Mammary epithelial cell (primary cell): ENCODE data around the gene PROSER1.
A peak's percentile ranks its signal among the peaks of the same experiment; 100 is the strongest.

ENCODE experiments used
- EZH2 ChIP-seq: IDR thresholded peaks from 2 replicates; pipeline ENCODE4 v1.6.1; 2012; ENCODE audit warnings: low read length, inconsistent platforms, borderline replicate concordance
- TF ChIP-seq, protein P1 (sequence below), 2 donors: IDR thresholded peaks in 1 of 2; conservative IDR thresholded peaks in 1 of 2; 2 replicates each; pipeline ENCODE4 v1.5.1; 2011 to 2012; ENCODE audit warnings: inconsistent platforms in 2 of 2, low read length in 2 of 2, mild to moderate bottlenecking in 2 of 2, control low read depth in 1 of 2, low read depth in 1 of 2; ENCODE audit not compliant: insufficient read depth in 1 of 2; ENCODE audit errors: extremely low read depth in 1 of 2

DNA sequence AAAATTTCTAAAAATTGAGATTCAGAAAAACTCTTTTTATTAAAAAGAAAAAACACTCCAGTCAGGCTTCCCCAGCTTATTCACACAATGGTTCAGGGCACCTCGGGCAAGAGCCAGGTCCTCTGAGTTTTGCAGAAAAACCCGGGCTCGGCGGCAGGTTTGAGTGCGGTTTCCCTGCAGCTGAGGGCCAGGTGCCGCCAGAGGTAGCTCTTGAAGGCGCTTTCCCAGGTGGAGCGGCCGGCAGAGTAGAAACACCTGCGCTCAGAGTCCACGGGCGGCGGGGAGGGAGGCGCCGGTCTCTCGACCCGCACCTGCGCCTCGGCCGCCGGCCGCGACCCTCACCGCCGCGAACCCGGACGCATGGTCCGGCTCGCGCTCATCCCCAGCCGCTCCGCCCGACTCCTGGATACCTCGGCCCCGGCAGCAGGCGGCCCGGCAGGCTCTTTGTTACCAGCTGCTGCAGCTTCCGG lies 444 bp downstream of the PROSER1 start:
- TF ChIP-seq, protein P1, sequence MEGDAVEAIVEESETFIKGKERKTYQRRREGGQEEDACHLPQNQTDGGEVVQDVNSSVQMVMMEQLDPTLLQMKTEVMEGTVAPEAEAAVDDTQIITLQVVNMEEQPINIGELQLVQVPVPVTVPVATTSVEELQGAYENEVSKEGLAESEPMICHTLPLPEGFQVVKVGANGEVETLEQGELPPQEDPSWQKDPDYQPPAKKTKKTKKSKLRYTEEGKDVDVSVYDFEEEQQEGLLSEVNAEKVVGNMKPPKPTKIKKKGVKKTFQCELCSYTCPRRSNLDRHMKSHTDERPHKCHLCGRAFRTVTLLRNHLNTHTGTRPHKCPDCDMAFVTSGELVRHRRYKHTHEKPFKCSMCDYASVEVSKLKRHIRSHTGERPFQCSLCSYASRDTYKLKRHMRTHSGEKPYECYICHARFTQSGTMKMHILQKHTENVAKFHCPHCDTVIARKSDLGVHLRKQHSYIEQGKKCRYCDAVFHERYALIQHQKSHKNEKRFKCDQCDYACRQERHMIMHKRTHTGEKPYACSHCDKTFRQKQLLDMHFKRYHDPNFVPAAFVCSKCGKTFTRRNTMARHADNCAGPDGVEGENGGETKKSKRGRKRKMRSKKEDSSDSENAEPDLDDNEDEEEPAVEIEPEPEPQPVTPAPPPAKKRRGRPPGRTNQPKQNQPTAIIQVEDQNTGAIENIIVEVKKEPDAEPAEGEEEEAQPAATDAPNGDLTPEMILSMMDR (conservative IDR thresholded peaks at IDR 0.05 in 1 of 2, IDR thresholded peaks at IDR 0.05 in 1 of 2; ENCODE audit: extremely low read depth in 1 of 2, insufficient read depth in 1 of 2, low read depth in 1 of 2, low read length in 2 of 2), result peak in 1 of 2 donors; percentile 25
- TF ChIP-seq EZH2, result no peak
